SK-N-SH (cell line): ENCODE measurements around the gene SPTB. TPM values are rescaled to one million over a fixed set of nuclear protein-coding genes. Genes with fewer than 3 reads are reported as not detected.

Source experiments
- CTCF ChIA-PET: fragments of 300-600, 350-600 bp; formaldehyde crosslinking; extraction: SDS; loops from one replicate; lab custom pipeline; 2021; lab: Yijun Ruan, JAX
- POLR2A ChIA-PET: fragments of 350-600 bp; sonication (Branson Sonifier 250); formaldehyde crosslinking; extraction: SDS; loops from one replicate; lab custom pipeline; 2020; ENCODE audit warnings: antibody characterized with exemption, inconsistent platforms; lab: Yijun Ruan, JAX
- DNase-seq: peaks from one replicate; pipeline ENCODE4 v3.0.0; 2012
- H2AFZ ChIP-seq: fragments of 200-600 bp; sonication (generic); 2 replicates; pipeline ENCODE4 v1.8.1; 2016; ENCODE audit warnings: antibody characterized with exemption, mild to moderate bottlenecking, low read depth
- H3F3A ChIP-seq: fragments of 200-600 bp; sonication (generic); replicated peaks from 2 replicates; pipeline ENCODE3; 2016; ENCODE audit warnings: antibody characterized with exemption, mild to moderate bottlenecking; ENCODE audit not compliant: insufficient read depth
- H3K27ac ChIP-seq, 2 experiments: fragments of 200-500 bp in 1 of 2; fragments of 200-600 bp in 1 of 2; sonication (Bioruptor generic) in 1 of 2; sonication (generic), shearing (Covaris generic) in 1 of 2; 2 replicates each; pipeline versions ENCODE4 v1.5.1 to v1.6.1; 2014 to 2016; ENCODE audit warnings: low read depth in 2 of 2, inconsistent platforms in 1 of 2, low read length in 1 of 2, mild to moderate bottlenecking in 1 of 2, mixed read lengths in 1 of 2
- H3K27me3 ChIP-seq: fragments of 200-600 bp; sonication (generic), shearing (Covaris generic); 2 replicates; pipeline ENCODE4 v1.6.1; 2016; ENCODE audit warnings: mixed run types; ENCODE audit not compliant: insufficient read depth
- H3K36me3 ChIP-seq, 2 experiments: fragments of 200-500 bp in 1 of 2; fragments of 200-600 bp in 1 of 2; sonication (Bioruptor generic) in 1 of 2; sonication (generic) in 1 of 2; replicated peaks in 1 of 2; 2 replicates each; pipeline versions ENCODE3 to v1.5.1; 2014 to 2016; ENCODE audit warnings: low read length in 1 of 2, mild to moderate bottlenecking in 1 of 2; ENCODE audit not compliant: insufficient read depth in 2 of 2, control insufficient read depth in 1 of 2
- H3K4me1 ChIP-seq, 2 experiments: fragments of 200-500 bp in 1 of 2; fragments of 200-600 bp in 1 of 2; sonication (Bioruptor generic) in 1 of 2; sonication (generic), shearing (Covaris generic) in 1 of 2; 2 replicates each; pipeline versions ENCODE4 v1.5.1 to v1.6.1; 2014 to 2016; ENCODE audit warnings: low read depth in 1 of 2, low read length in 1 of 2, mixed run types in 1 of 2; ENCODE audit not compliant: insufficient read depth in 2 of 2, control insufficient read depth in 1 of 2
- H3K4me2 ChIP-seq: fragments of 200-600 bp; sonication (generic), shearing (Covaris generic); 2 replicates; pipeline ENCODE4 v1.6.1; 2017; ENCODE audit warnings: mixed run types
- H3K4me3 ChIP-seq, 2 experiments: fragments of 200-500 bp in 1 of 2; fragments of 200-600 bp in 1 of 2; sonication (Bioruptor generic) in 1 of 2; sonication (generic), shearing (Covaris generic) in 1 of 2; 2 replicates each; pipeline versions ENCODE4 v1.5.1 to v1.8.1; 2014 to 2016; ENCODE audit warnings: low read depth in 2 of 2, inconsistent platforms in 1 of 2, low read length in 1 of 2, mild to moderate bottlenecking in 1 of 2, mixed read lengths in 1 of 2, moderate library complexity in 1 of 2
- H3K79me2 ChIP-seq: fragments of 200-600 bp; sonication (generic); 2 replicates; pipeline ENCODE4 v1.8.1; 2017; ENCODE audit warnings: mild to moderate bottlenecking; ENCODE audit not compliant: insufficient read depth
- H3K9ac ChIP-seq: fragments of 200-600 bp; sonication (generic); 2 replicates; pipeline ENCODE4 v1.6.1; 2017; ENCODE audit warnings: mixed run types
- H3K9me2 ChIP-seq: fragments of 200-600 bp; sonication (generic); 2 replicates; pipeline ENCODE4 v1.6.1; 2017; ENCODE audit warnings: mixed run types
- H3K9me3 ChIP-seq: fragments of 200-600 bp; sonication (generic); 2 replicates; pipeline ENCODE4 v1.6.1; 2017; ENCODE audit warnings: mixed run types, mild to moderate bottlenecking, moderate library complexity
- H4K20me1 ChIP-seq: fragments of 200-600 bp; sonication (generic); 2 replicates; pipeline ENCODE4 v1.6.1; 2017; ENCODE audit warnings: mild to moderate bottlenecking, mixed run types; ENCODE audit not compliant: insufficient read depth
- CTCF ChIP-seq: fragments of 200-600 bp; sonication (generic); IDR thresholded peaks from 2 replicates; pipeline ENCODE4 v1.6.1; 2017; ENCODE audit warnings: antibody characterized with exemption, mild to moderate bottlenecking, moderate library complexity
- ELF1 ChIP-seq: IDR thresholded peaks from 2 replicates; pipeline ENCODE4 v1.4.0; 2012
- FOXM1 ChIP-seq: IDR thresholded peaks from 2 replicates; pipeline ENCODE4 v1.4.0; 2012; ENCODE audit warnings: low read depth, mild to moderate bottlenecking
- GATA2 ChIP-seq: sonication (generic); formaldehyde crosslinking; IDR thresholded peaks from 2 replicates; pipeline ENCODE4 v1.5.0; 2020; ENCODE audit warnings: mild to moderate bottlenecking, missing genetic modification reagents
- MXI1 ChIP-seq: IDR thresholded peaks from 2 replicates; pipeline ENCODE4 v1.6.1; 2012; ENCODE audit warnings: mild to moderate bottlenecking, low read depth, low read length, improper control_type of control experiment
- NRF1 ChIP-seq: IDR thresholded peaks from 2 replicates; pipeline ENCODE4 v1.6.1; 2012; ENCODE audit warnings: low read depth, mild to moderate bottlenecking, low read length
- PBX3 ChIP-seq: IDR thresholded peaks from 2 replicates; pipeline ENCODE4; 2012
- RAD21 ChIP-seq: IDR thresholded peaks from 2 replicates; pipeline ENCODE4 v1.6.1; 2012; ENCODE audit warnings: mild to moderate bottlenecking, low read length
- RCOR1 ChIP-seq: fragments of 150-350 bp; IDR thresholded peaks from 2 replicates; pipeline ENCODE4 v1.6.1; 2017; ENCODE audit warnings: antibody characterized with exemption, low read length
- REST ChIP-seq: IDR thresholded peaks from 2 replicates; pipeline ENCODE4 v1.6.1; 2012; ENCODE audit warnings: mild to moderate bottlenecking, low read depth, low read length, moderate library complexity
- RFX5 ChIP-seq: IDR thresholded peaks from 2 replicates; pipeline ENCODE4 v1.6.1; 2012; ENCODE audit warnings: mild to moderate bottlenecking, improper control_type of control experiment, low read length
- RXRA ChIP-seq: IDR thresholded peaks from 2 replicates; pipeline ENCODE4 v1.4.0; 2012; ENCODE audit warnings: low read depth, mild to moderate bottlenecking, borderline replicate concordance
- SMC3 ChIP-seq: IDR thresholded peaks from 2 replicates; pipeline ENCODE4 v1.6.1; 2012; ENCODE audit warnings: low read depth, low read length, improper control_type of control experiment
- TEAD4 ChIP-seq: IDR thresholded peaks from 2 replicates; pipeline ENCODE4 v1.4.0; 2012; ENCODE audit warnings: mild to moderate bottlenecking, borderline replicate concordance; ENCODE audit not compliant: insufficient read depth
- USF1 ChIP-seq: IDR thresholded peaks from 2 replicates; pipeline ENCODE4 v1.4.0; 2012; ENCODE audit warnings: low read depth, borderline replicate concordance
- YY1 ChIP-seq: IDR thresholded peaks from 2 replicates; pipeline ENCODE4 v1.4.0; 2012; ENCODE audit warnings: low read depth, mild to moderate bottlenecking
- WGBS: methylation state at CpG from one replicate; pipeline ENCODE4 v1.1.6; 2017; ENCODE audit warnings: low lambda C conversion rate; 5-methylcytosine and 5-hydroxymethylcytosine counted together
- polyA plus RNA-seq, 3 experiments: library from polyadenylated mRNA; depleted of rRNA; stranded (reverse); fragments of >200 nt; gene quantifications; 2 replicates each; pipeline ENCODE4 v1.2.3, GENCODE V29; 2012

SPTB gene
- polyA plus RNA-seq, 1 of the 3 experiments (the other 2 are of a cell fraction), result 0.15 TPM

GRCh38 chr14:64705381-64706118, 174.2 kb downstream of the SPTB start:
- no peaks in the 10 kb centered on the region for H3K27me3 ChIP-seq
- H2AFZ ChIP-seq, result no peak overlapping the region
- no peaks in the 10 kb centered on the region for H3F3A ChIP-seq
- no peak for TF ChIP-seq RAD21
- TF ChIP-seq RXRA, result no peak
- TF ChIP-seq RFX5, result no peak
- no peak for TF ChIP-seq FOXM1
- TF ChIP-seq REST, result no peak
- TF ChIP-seq SMC3, result no peak
- no peak for TF ChIP-seq MXI1
- TF ChIP-seq TEAD4, result no peak
- TF ChIP-seq USF1, result no peak
- TF ChIP-seq YY1, result no peak
- no peak for TF ChIP-seq ELF1
- TF ChIP-seq NRF1, result no peak
- no peak for TF ChIP-seq PBX3
- no peak for TF ChIP-seq GATA2 (CRISPR knock-in tag)
- no peak for TF ChIP-seq RCOR1
- TF ChIP-seq CTCF, result no peak
- H3K4me3 ChIP-seq, result peak overlapping the region; percentile 90 to 97; a peak in 3 of 4 replicates
- H3K36me3 ChIP-seq, result no peaks in the 10 kb centered on the region
- peak; percentile 46 for DNase-seq
- no peaks in the 10 kb centered on the region for H3K9me3 ChIP-seq
- peak overlapping the region; percentile 99 for H3K4me2 ChIP-seq
- CTCF ChIA-PET, result interaction anchor here (0.6 to 2.2 kb wide), 5 partner anchors 56 to 90 kb away, joined by 3 to 13 read pairs (median 5); no protein-coding TSS in a partner anchor
- H3K9me2 ChIP-seq, result no peaks in the 10 kb centered on the region
- peaks cover 6 to 36% of the 10 kb centered on the region in 2 experiments; a peak in 2 of 4 replicates for H3K4me1 ChIP-seq
- no peaks in the 10 kb centered on the region for H4K20me1 ChIP-seq
- POLR2A ChIA-PET, result interaction anchor here (1.4 to 2.5 kb wide), 3 partner anchors 13 to 59 kb away, joined by 4 to 15 read pairs (median 7); no protein-coding TSS in a partner anchor
- H3K79me2 ChIP-seq, result peaks cover 20% of the 10 kb centered on the region; the same call in 1 of the 2 replicates
- peak overlapping the region; percentile 75; the same call in 1 of the 2 replicates for H3K9ac ChIP-seq
- H3K27ac ChIP-seq, result no peak overlapping the region; a peak in 1 of 4 replicates
- WGBS, result 57% methylated on average over 14 of the region's 18 CpGs
